Hepatic stellate cell (primary cell): ENCODE data around the gene CPNE8.

Experiments used
- DNase-seq: peaks from one replicate; pipeline ENCODE4 v3.0.0; 2011; ENCODE audit warnings: low spot score

CPNE8 gene

DNA sequence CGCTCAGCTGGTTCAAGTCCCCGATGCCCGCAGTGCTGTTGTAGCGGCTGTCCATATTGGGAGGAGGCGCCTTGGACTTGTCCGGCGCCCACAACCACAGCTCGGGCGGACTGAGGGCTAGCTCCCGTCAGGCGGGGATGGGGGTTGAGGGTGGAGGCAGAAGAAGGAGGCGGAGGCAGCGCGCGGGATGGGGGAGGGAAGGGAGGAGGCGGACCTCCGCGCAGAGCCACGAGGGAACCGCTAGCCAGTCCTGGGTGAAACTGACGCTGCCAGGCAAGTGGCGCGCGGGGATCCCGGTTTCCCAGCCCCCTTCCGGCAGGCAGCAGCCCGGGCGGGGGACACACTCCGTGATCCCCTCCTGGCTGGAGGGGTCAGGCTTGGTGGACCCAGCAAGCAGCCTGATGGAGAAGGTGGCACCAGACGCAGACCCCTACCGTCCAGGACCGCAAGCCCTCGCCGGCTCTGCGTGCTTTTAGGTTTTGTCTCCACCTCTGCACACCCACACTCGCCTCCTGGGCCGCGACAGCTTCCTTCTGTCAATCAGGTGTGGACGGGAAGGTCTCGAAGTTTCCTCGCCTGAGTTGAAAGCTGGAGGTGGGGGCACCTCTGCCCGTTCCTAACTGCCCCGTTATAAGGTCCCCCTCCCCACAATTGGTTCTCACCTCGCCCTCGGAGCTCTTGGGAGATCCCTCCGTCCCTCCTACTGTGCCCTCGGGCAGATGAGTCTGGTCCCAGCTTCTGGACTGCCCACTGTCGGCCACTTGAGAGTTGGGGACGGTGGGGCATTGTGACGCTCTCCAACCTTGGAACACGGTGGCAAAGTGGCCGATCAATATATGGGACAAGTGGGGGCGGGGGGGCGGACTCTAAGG lies at the start of gene CPNE8:
CPNE8 (minus strand) TSS at position 112 of the 872 bp plus-strand sequence; CDS start at position 55, 57 bp downstream.
- DNase-seq: peak; percentile 85

GRCh38 chr12:38954238-38954873 lies 49.0 kb upstream of the CPNE8 start:
- DNase-seq: no peak

- no peak for DNase-seq
Observed at GRCh38 chr12:38949363-38949762, 44.0 kb upstream of the CPNE8 start.

- DNase-seq: no peak
Observed at GRCh38 chr12:38934686-38935085, 29.3 kb upstream of the CPNE8 start.

- DNase-seq: no peak
Observed at GRCh38 chr12:38934078-38934584, 28.7 kb upstream of the CPNE8 start.

DNA sequence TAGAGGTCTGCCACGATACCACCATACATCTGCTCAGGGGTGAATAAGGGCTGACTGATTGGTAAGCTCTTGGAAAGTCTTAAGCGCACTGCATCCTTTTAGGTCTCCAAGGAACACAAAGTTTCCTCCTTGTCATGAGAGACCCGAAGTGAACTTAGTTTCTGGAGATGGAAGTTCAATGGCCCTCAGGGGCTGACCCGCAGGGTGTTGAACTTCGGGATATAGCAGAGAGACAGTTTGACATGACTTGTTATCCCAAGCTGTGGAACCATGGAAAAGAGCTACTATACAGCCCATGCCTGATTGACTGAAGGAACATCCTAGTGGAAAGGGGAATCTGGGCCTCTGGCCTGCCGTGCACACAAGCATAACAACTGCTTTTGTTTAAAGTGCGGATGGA lies 26.9 kb upstream of the CPNE8 start:
- no peak for DNase-seq

- DNase-seq: no peak
Observed at GRCh38 chr12:38931461-38931860, 26.1 kb upstream of the CPNE8 start.

GRCh38 chr12:38930990-38931389 lies 25.6 kb upstream of the CPNE8 start:
- DNase-seq: no peak

GRCh38 chr12:38926501-38926900 lies 21.1 kb upstream of the CPNE8 start:
- no peak for DNase-seq

- DNase-seq: no peak
Observed at GRCh38 chr12:38921025-38921677, 15.8 kb upstream of the CPNE8 start.

DNA sequence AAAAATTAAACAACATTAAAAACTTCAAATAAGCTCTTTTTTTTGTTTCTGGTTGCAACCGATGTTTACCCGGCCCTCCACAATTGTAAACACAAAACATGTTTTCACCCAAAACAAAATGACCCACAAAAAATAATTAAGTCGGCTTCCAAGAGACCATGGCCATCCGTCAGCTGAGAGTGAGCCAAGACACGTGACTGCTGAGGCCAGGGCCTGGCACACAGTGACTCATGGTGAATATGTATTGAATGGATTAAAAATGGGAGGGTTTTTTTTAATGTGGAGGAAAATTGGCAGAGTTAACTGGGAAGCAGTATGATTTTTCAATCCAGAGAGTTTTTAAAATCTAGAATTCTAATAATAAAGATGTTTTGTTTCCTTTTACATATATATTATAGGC lies 13.8 kb upstream of the CPNE8 start:
- no peak for DNase-seq

GRCh38 chr12:38915429-38916182 lies 10.2 kb upstream of the CPNE8 start:
- no peak for DNase-seq

- no peak for DNase-seq
Observed at GRCh38 chr12:38912116-38912515, 6.7 kb upstream of the CPNE8 start.

GRCh38 chr12:38911611-38912010 lies 6.2 kb upstream of the CPNE8 start:
- DNase-seq: no peak

DNA sequence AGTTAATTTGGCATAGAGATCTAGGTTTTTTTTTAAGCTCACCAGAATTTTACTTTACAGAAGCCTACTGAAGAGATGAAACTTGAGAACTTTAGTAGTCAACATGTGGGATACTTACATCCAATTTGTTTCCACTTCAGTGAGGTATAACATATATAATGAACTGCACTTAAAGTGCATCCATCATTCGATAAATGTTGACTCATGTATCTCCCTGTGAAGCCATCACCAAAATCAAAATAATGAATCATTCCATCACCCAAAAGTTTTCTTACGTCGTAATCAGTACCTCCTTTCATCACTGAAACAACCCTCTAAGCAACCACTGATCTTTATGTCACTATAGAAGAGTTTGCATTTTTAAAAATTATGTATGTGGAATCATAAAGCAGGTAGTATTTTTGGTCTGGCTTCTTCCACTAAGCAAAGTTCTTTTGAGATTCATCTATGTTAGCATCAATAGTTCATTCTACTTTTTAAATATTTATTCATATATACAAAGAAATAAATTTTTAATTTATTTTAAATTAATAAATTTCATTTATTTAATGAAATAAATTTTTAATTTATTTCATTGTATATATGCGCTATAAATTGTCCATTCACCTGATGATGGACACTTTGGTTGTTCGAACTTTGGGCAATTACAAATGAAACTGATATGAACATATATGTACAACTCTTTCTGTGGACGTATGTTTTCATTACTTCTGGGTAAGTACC lies 2.0 kb upstream of the CPNE8 start:
- no peak for DNase-seq

DNA sequence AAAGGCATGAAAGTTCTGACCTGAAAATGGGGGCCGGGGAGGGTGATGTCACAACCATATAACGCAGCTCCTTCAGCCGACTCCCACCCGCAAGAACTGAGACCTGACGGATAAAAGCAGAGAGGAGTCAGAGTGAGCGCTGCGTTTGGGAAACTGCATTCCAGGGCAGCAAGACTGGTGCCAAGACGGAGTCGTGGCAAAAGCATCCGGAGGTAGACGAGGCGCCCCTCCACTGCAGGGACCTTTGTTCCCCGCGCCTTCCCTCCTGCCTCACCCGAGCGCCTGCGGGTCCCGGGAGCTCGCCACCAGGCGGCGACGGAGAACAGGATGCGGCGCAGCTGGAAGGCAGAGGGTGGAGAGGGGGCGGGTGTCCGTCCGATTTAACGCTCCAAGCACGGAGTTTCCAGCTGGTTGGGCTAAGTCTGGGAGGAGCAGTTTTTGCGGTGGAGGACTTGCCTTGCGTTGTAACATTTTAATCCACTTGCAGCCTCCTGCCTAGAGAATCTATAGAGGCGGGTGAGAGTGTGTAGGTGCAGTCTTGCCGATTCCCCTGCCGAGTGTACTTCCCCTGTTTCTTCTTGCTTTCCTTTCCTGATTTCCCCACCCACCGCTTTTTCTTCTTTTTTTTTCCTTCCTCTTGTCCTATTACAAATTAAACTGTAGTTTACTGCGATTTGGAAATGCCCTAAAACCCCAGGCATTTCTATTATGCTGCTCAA lies 1.2 kb upstream of the CPNE8 start:
- DNase-seq: peak; percentile 85

DNA sequence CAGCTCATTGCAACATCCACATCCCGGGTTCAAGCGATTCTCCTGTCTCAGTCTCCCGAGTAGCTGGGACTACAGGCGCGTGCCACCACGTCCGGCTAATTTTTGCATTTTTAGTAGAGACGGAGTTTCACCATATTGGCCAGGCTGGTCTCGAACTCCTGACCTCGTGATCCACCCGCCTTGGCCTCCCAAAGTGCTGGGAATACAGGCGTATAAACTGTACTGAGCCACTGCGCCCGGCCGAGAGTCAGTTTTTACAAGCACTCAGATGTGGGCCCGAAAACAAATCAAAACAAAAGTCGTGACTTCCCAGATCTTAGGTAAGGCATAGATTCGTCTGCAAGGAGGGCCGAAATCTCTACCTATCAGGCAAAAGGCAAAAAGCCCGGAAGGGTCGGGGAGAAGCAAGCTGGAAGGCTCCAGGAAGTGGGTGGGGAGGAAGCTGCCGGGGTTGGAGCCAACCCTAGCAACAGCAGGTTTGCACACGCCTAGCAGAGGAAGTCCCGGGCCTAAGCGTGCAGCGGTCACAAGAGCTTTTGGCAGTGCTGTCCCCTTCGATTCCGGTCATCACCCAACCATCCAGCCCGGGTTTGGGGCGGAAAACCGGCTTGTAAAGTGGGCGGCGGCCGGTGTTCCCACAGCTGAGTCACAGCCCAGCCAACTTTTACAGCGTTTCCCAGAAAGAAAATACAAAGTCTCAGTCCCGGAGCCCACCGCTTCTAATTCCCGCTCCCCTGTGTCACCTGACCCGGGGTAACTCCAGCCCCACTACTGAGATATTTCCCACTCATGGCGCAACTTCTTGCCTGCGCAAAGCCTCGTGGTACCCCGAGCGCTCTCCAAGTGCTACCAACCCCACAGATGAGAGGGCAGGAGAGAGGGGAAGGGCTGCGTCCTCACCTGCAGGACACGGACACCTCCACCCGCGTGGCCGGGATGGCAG lies 583 bp downstream of the CPNE8 start:
- DNase-seq: peak; percentile 75

- DNase-seq: no peak
Observed at GRCh38 chr12:38903596-38903995, 1.8 kb downstream of the CPNE8 start.

DNA sequence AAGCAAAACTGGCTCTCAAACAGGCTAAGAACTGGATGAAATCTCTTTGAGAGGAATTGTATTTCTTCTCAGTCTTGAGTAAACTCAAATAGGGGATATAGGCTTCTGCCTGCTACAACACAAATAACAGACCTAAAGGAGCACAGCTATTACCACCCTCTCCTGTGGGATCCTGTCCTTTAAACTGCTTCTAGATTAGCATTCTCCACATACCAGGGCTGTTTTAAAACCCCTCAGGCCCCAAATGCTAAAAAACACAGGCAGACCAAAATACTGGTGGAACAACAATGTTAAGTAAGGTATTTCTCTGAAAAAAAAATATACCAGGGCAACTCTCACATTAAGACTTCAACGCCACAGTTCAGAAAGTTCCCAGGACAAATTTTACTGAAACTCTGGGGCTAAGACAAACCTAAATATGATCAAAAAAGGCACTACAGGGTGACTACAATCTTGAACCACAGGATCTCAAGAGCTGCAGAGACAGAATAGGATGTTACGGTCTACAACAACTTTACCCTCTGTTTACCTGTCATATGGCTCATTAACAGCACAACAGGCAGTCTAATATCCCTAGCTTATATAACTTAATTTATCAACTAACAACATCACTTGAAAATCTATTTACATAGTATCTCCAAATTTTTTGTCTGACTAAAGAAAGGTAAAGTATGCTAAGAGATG lies 7.2 kb downstream of the CPNE8 start:
- DNase-seq: no peak
